Keratinocyte (primary cell): Measurements from ENCODE around the gene CCDC70. TPM values are rescaled to one million over a fixed set of nuclear protein-coding genes. Genes with fewer than 3 reads are reported as not detected.

Experiments
- DNase-seq: peaks from one replicate; pipeline ENCODE4 v3.0.0-alpha.2; 2011; ENCODE audit warnings: low read depth, missing footprints, low spot score
- FAIRE-seq: peaks from 2 replicates; lab custom pipeline; 2011; peaks lifted over from hg19 to GRCh38; lab: Jason Lieb, UNC
- H2AFZ ChIP-seq: 2 replicates; pipeline ENCODE4 v1.6.0; 2012; ENCODE audit warnings: low read length, control low read depth, inconsistent platforms; ENCODE audit not compliant: control insufficient read depth
- H3K27ac ChIP-seq: 2 replicates; pipeline ENCODE4 v1.5.1; 2011; ENCODE audit warnings: low read length; ENCODE audit not compliant: control insufficient read depth, insufficient read depth
- H3K27me3 ChIP-seq: 3 replicates; pipeline ENCODE4 v1.6.0; 2011; ENCODE audit warnings: low read length; ENCODE audit not compliant: control insufficient read depth, insufficient read depth; ENCODE audit errors: extremely low read depth
- H3K36me3 ChIP-seq, 2 experiments: 2 replicates in 1 of 2; 3 replicates in 1 of 2; pipeline ENCODE4 v1.5.1; 2011; ENCODE audit warnings: low read length in 2 of 2, mild to moderate bottlenecking in 1 of 2; ENCODE audit not compliant: control insufficient read depth in 2 of 2, insufficient read depth in 2 of 2; ENCODE audit errors: extremely low read depth in 1 of 2
- H3K4me1 ChIP-seq: 3 replicates; pipeline ENCODE4 v1.5.1; 2011; ENCODE audit warnings: low read length; ENCODE audit not compliant: control insufficient read depth, insufficient read depth; ENCODE audit errors: extremely low read depth
- H3K4me2 ChIP-seq: 3 replicates; pipeline ENCODE4 v1.6.0; 2011; ENCODE audit warnings: low read depth, low read length; ENCODE audit not compliant: control insufficient read depth, insufficient read depth; ENCODE audit errors: extremely low read depth
- H3K4me3 ChIP-seq, 3 experiments: fragments of 200-600 bp in 1 of 3; sonication (generic) in 1 of 3; 2 replicates in 2 of 3; 3 replicates in 1 of 3; pipeline ENCODE4 v1.5.1; 2011 to 2016; ENCODE audit warnings: low read length in 3 of 3, mild to moderate bottlenecking in 3 of 3, control low read depth in 2 of 3, inconsistent platforms in 1 of 3, low read depth in 1 of 3, mixed read lengths in 1 of 3, mixed run types in 1 of 3, moderate library complexity in 1 of 3; ENCODE audit not compliant: control insufficient read depth in 2 of 3, insufficient read depth in 2 of 3; ENCODE audit errors: extremely low read depth in 1 of 3
- H3K79me2 ChIP-seq: 2 replicates; pipeline ENCODE4 v1.6.0; 2012; ENCODE audit warnings: low read length; ENCODE audit not compliant: control insufficient read depth, insufficient read depth
- H3K9ac ChIP-seq: 3 replicates; pipeline ENCODE4 v1.6.0; 2011; ENCODE audit warnings: low read length; ENCODE audit not compliant: control insufficient read depth, insufficient read depth; ENCODE audit errors: extremely low read depth
- H3K9me1 ChIP-seq: 3 replicates; pipeline ENCODE4 v1.6.0; 2011; ENCODE audit warnings: low read length; ENCODE audit not compliant: control insufficient read depth, insufficient read depth; ENCODE audit errors: extremely low read depth
- H3K9me3 ChIP-seq: 2 replicates; pipeline ENCODE4 v1.5.1; 2012; ENCODE audit warnings: low read depth, low read length; ENCODE audit not compliant: control insufficient read depth
- H4K20me1 ChIP-seq: 3 replicates; pipeline ENCODE4 v1.6.0; 2011; ENCODE audit warnings: low read length; ENCODE audit not compliant: control insufficient read depth, insufficient read depth; ENCODE audit errors: extremely low read depth
- EZH2 ChIP-seq: IDR thresholded peaks from one replicate; pipeline ENCODE4 v1.6.1; 2012; ENCODE audit warnings: inconsistent platforms, mild to moderate bottlenecking, low read length, moderate library complexity
- dilution Hi-C: fragments of 300-500 bp; cut with MboI; formaldehyde crosslinking; loops from one replicate; pipeline ENCODE4 v1.7.0; 2020; ENCODE audit warnings: low sequenced_read_pairs; ENCODE audit not compliant: extremely low pct_ligation_motif_present
- polyA plus RNA-seq, 5 experiments: library from polyadenylated mRNA; depleted of rRNA in 3 of 5; stranded (reverse) in 3 of 5; stranded (forward) in 1 of 5; unstranded in 1 of 5; fragments of >200 nt; gene quantifications; 1 replicate in 1 of 5; 2 replicates in 3 of 5; 3 replicates in 1 of 5; pipeline versions ENCODE4 v1.2.1 to v1.2.3, GENCODE V29; 2011 to 2012; ENCODE audit warnings: missing spikeins in 2 of 5, low read depth in 1 of 5, low replicate concordance in 1 of 5
- TF ChIP-seq, protein P1 (sequence below), 3 experiments: IDR thresholded peaks in 1 of 3; conservative IDR thresholded peaks in 1 of 3; optimal IDR thresholded peaks in 1 of 3; 2 replicates in 2 of 3; 3 replicates in 1 of 3; pipeline versions ENCODE3 to v1.5.1; 2011; ENCODE audit warnings: low read length in 3 of 3, mild to moderate bottlenecking in 3 of 3, moderate library complexity in 2 of 3, control low read depth in 1 of 3, inconsistent platforms in 1 of 3; ENCODE audit not compliant: insufficient read depth in 2 of 3; ENCODE audit errors: extremely low read depth in 1 of 3

The CCDC70 gene
- polyA plus RNA-seq, 1 donor (not counting 4 experiments of a cell fraction or from before 2014, with no cell fraction given) = not detected

DNA sequence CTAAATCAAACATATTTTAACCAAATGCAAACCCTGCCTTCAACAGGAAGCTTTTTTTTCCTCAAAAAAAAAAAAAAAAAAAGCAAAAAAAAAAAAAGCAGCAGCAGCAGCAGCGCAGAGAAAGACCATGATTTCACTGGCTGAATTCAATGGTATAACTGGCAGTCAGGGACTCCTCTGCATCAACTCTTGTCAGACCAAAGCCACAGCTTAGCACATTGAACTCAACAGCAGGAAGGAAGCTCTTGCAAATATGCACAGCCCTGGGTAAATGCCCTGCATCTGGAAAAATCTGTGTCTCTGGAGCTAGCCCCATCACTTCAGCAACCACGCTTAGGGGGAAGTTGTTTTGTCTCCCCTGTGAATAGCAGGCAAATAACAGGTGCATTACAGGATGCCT lies 40.2 kb upstream of the CCDC70 start:
- H4K20me1 ChIP-seq = no peaks in the 10 kb centered on the region
- no peak overlapping the region for H2AFZ ChIP-seq
- DNase-seq (no peak), FAIRE-seq (no peak)
- H3K4me1 ChIP-seq = peaks cover 11% of the 10 kb centered on the region
- no peaks in the 10 kb centered on the region for H3K79me2 ChIP-seq
- H3K36me3 ChIP-seq = no peaks in the 10 kb centered on the region
- H3K27me3 ChIP-seq = peaks cover 20% of the 10 kb centered on the region
- no peaks in the 10 kb centered on the region for H3K9me3 ChIP-seq
- no peak overlapping the region for H3K27ac ChIP-seq
- no peak overlapping the region for H3K4me3 ChIP-seq
- dilution Hi-C loops = no loop called here
- H3K9me1 ChIP-seq = no peaks in the 10 kb centered on the region
- no peak overlapping the region for H3K4me2 ChIP-seq
- H3K9ac ChIP-seq = no peak overlapping the region
- TF ChIP-seq EZH2 = no peak
- TF ChIP-seq, protein P1, sequence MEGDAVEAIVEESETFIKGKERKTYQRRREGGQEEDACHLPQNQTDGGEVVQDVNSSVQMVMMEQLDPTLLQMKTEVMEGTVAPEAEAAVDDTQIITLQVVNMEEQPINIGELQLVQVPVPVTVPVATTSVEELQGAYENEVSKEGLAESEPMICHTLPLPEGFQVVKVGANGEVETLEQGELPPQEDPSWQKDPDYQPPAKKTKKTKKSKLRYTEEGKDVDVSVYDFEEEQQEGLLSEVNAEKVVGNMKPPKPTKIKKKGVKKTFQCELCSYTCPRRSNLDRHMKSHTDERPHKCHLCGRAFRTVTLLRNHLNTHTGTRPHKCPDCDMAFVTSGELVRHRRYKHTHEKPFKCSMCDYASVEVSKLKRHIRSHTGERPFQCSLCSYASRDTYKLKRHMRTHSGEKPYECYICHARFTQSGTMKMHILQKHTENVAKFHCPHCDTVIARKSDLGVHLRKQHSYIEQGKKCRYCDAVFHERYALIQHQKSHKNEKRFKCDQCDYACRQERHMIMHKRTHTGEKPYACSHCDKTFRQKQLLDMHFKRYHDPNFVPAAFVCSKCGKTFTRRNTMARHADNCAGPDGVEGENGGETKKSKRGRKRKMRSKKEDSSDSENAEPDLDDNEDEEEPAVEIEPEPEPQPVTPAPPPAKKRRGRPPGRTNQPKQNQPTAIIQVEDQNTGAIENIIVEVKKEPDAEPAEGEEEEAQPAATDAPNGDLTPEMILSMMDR (optimal IDR thresholded peaks at IDR 0.05 in 1 of 3, IDR thresholded peaks at IDR 0.05 in 1 of 3, conservative IDR thresholded peaks at IDR 0.05 in 1 of 3; ENCODE audit: extremely low read depth in 1 of 3, insufficient read depth in 2 of 3, low read length in 3 of 3) = no peak

DNA sequence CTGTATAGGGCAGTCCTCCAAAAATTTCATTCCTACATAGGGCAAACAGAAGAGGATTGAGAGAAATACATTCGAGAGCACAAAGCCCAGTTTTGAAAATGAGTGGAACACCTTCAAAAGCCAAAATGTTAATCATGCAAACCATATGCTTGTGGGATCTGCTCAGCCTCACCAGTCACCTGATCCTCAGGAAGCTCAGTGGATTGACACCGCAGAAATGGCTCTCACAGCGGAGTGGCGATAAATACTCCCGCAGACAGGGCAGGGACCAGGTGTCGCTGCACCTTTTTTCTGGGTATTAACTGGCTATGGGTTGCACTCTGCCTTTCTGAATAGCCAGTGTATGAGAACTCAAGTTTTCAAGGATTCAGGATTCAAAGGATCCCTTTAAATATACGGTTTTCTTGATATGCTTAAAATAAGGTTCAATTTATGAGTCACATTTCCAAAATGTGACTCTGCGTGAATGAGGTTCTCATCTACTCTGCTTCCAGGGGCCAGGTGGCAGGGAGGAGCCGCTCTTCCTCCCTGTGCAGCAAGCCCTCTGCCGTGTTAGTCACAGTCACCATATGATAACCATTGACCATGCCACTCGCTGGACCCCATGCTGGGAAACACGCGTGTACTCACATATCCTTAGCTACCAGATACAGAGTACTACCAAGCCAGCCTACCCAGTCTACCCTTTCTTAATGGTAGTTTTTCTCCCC lies 39.5 kb upstream of the CCDC70 start:
- Histone ChIP-seq H2AFZ (no peak overlapping the region), H3K9ac (no peak overlapping the region), H3K79me2 (no peaks in the 10 kb centered on the region), H3K4me1 (peaks cover 8% of the 10 kb centered on the region), H3K27me3 (peaks cover 21% of the 10 kb centered on the region), H3K9me3 (no peaks in the 10 kb centered on the region), H3K27ac (no peak overlapping the region), H3K9me1 (no peaks in the 10 kb centered on the region), H3K4me2 (no peak overlapping the region), H3K4me3 (no peak overlapping the region), H4K20me1 (no peaks in the 10 kb centered on the region), H3K36me3 (no peaks in the 10 kb centered on the region)
- DNase-seq (no peak), FAIRE-seq (no peak)
- TF ChIP-seq EZH2 = no peak
- TF ChIP-seq, protein P1 (optimal IDR thresholded peaks at IDR 0.05 in 1 of 3, IDR thresholded peaks at IDR 0.05 in 1 of 3, conservative IDR thresholded peaks at IDR 0.05 in 1 of 3; ENCODE audit: extremely low read depth in 1 of 3, insufficient read depth in 2 of 3, low read length in 3 of 3) = no peak
- dilution Hi-C loops = no loop called here
